GM19452 (cell line): Measurements from ENCODE around the gene PSEN2.
A peak's percentile ranks its signal among the peaks of the same experiment; 100 is the strongest.
"Not testable (repeated sequence)": the region's sequence is repeated elsewhere in the genome, so short reads cannot be mapped to it uniquely, and the experiment has no call there.

ENCODE experiments used
- ATAC-seq: cut with Tn5 transposase; IDR thresholded peaks from one replicate; pipeline ENCODE4 v1.9.1; 2021; ENCODE audit not compliant: unreplicated experiment

Gene PSEN2

GRCh38 chr1:226870401-226871279 is at the start of gene PSEN2:
TSS of gene PSEN2 (plus strand) at chr1:226870616. CDS start at chr1:226881908, 11,292 bp downstream.
- peak; percentile 94 for ATAC-seq

DNA sequence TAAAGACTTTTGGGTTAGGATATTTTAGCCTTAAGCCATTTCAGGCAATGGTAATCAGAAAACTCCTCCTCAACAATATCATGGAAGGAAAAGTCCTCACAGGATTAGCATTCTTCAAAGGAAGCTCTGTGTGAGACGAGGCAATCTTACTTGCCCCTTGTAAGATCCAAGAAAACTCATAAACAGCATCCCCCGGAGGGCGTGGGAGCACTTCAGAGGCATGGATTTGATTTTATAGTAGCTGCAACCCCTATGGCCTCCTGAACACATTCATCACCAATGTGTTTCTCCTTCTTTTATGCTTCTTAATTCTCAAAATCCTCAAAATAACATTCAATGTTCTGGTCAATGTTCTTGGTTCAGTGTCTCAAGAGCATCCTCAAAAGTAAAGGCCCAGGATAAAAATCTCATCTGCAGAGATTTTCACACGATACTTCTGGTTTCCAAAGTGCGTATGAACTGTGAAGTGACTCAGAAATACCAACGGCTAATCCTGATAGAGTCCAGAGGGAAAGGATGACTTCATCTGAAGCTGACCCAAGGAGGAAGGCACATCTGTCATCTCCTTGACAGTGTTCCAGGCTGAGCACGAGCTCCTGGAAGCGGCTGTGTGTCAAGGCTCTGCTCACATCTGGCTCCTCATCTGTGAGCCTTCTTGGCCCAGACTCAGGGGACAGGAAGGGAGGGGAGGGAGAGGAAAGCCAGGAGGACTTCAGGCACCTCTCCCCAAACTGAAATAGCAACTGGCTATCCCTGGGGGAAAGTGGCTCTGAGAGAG is 49.3 kb upstream of the PSEN2 start:
- no peak for ATAC-seq

DNA sequence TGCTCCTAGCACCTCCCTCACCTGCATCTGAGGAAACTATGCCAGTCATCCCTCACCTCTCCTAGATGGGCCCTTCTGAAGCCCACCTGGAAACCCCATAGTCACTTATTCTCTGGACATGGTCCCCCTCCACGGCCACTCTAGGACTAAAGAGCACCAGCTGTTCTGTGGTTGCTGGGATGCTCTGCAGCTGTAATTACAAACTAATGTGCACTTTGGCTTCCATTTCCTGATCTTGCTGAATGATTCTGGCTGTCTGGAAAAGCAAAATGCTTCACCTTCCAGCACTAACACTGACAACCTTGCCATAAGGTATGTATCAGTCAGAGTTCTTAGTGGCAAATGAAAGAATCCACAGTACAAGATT is 48.7 kb upstream of the PSEN2 start:
- ATAC-seq: no peak

DNA sequence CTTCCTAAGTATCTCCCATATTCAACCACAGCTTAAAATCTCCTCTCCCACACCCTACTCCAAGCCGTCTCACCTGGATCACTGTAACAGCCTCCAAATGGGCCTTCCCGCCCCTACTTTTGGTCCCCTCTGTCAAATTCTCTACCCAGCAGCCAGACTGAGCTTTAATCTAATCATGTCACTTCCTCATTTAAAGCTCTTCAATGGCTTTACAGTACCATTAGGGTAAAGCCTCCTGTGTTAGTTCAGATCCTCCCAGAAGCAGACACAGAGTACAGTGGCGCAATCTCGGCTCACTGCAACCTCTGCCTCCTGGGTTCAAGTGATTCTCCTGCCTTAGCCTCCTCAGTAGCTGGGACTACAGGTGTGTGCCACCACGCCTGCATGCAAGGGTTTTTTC is 46.8 kb upstream of the PSEN2 start:
- no peak for ATAC-seq

GRCh38 chr1:226825037-226825745 is 45.2 kb upstream of the PSEN2 start:
- no peak for ATAC-seq

- ATAC-seq: no peak
Observed at GRCh38 chr1:226825746-226826100, 44.7 kb upstream of the PSEN2 start.

GRCh38 chr1:226826479-226827261 is 43.7 kb upstream of the PSEN2 start:
- no peak for ATAC-seq

GRCh38 chr1:226827458-226827857 is 43.0 kb upstream of the PSEN2 start:
- ATAC-seq: peak; percentile 16

DNA sequence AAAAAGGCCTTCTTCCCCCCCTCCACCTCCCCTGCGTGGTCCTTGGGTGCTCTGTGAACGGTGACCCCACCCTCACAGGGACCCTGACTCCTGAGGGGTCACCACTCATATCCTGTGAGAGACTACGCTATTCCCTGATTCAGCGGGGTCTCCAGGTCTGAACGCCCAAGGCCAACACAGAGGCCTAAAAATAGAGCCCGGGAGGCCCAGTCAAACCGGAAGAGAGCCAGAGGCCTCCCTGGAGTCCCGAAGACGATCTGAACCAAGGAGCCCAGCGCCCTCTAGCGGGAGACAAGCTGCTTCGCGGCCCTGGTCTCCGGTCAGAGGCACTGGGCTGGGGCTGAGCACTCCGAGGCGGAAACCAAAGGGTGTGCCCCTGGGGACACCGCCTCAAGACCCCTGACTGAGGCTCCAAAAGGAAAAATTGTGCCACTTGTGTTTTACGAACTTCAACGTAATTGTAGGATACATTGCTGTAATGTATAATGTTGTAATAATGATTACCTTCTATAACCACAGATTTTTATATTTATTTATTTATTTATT is 42.4 kb upstream of the PSEN2 start:
- ATAC-seq: peak; percentile 94

DNA sequence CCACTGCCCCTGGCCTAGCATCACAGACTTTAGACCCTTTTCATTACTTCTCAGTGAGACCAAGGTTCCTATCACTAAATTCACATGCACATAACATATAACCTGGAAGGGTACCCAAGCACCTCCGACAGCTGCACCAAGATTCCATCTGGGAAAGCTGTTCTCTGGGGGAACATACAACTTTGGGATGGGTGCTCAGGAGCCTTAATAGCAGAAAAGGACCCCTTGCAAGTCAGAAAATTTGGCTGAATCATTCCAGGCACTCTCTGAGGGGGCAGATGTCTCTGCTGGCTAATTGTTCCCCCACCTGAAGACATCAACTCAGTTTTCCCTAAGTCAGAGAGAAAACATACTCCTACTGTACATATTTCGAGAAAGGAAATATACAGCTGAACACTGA is 41.3 kb upstream of the PSEN2 start:
- no peak for ATAC-seq

DNA sequence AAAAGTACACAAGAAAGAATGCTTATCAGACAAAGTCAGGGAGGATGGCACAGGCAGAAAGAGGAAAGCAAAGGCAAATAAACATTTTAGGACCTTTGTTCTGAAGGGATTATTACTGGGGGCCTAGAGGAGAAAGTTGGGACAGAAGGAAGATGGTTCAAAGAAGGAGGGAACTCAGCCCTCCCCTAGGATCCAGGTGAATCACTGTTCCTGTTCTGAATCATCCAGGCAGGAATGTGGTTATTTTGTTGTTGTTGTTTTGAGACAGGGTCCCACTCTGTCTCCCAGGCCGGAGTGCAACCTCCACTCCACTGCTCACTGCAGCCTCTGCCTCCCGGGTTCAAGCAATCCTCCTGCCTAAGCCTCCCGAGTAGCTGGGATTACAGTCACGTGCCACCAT is 38.5 kb upstream of the PSEN2 start:
- no peak for ATAC-seq

DNA sequence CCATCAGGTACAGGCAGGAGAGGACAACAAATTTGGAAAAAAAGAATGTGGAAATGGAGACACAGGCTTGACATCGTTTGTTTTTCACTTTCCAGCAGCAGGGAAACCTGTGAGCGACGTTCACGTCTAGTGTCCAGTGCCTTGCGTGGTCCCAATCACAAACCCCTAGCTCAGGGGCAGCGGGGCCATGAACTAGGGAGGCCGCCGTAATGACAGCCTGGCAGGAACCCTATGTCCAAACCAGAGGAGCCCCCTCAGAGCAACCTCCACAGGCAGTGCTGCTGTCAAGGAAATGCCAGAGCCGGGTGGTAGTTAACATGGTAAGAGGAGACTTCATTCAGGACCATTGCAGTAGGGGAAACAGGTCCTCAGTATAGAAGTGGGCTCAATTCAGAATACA is 37.8 kb upstream of the PSEN2 start:
- no peak for ATAC-seq

- not testable (repeated sequence) for ATAC-seq
Observed at GRCh38 chr1:226834179-226834578, 36.2 kb upstream of the PSEN2 start.

GRCh38 chr1:226835396-226835795 is 35.0 kb upstream of the PSEN2 start:
- not testable (repeated sequence) for ATAC-seq

- not testable (repeated sequence) for ATAC-seq
Observed at GRCh38 chr1:226837966-226838365, 32.5 kb upstream of the PSEN2 start.

DNA sequence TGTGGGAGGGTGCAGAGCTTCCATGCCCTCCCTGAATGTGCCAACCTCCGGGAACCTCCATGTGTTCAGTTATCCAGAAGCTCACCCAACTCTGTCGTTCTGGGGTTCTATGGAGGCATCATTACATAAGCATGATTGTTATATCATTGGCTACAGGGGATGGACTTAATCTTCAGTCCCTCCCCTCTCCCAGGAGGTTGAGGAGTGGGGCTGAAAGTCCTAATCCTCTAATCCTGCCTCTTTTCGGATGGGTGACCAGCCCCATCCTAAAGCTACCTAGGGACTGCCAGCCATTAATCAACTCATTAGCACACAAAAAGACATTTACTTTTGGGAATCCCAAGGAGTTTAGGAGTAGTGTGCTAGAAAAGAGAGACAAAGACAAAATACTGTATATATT is 32.0 kb upstream of the PSEN2 start:
- ATAC-seq: no peak

DNA sequence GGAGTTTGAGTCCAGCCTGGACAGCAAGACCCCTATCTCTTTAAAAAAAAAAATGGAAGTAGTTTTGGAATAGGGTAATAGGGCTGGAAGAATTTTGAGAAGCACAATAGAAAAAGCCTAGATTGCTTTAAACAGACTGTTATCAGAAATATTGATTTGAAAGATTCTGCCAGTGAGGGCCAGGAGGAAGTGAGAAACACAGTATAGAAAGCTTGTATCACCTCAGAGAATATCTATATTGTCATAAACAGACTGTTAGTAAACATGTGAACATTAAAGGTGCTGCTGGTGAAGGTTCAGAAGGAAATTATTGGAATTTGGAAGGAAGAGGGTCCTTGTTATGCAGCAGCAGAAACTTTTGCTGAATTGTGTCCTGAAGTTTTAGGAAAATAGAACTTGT is 24.8 kb upstream of the PSEN2 start:
- no peak for ATAC-seq

GRCh38 chr1:226846786-226847185 is 23.6 kb upstream of the PSEN2 start:
- no peak for ATAC-seq

DNA sequence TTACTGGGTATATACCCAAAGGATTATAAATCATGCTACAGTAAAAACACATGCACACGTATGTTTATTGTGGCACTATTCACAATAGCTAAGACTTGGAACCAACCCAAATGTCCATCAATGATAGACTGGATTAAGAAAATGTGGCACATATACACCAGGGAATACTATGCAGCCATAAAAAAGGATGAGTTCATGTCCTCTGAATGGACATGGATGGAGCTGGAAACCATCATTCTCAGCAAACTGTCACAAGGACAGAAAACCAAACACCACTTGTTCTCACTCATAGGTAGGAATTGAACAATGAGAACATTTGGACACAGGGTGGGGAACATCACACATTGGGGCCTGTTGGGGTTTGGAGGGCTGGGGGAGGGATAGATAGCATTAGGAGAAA is 15.9 kb upstream of the PSEN2 start:
- not testable (repeated sequence) for ATAC-seq

DNA sequence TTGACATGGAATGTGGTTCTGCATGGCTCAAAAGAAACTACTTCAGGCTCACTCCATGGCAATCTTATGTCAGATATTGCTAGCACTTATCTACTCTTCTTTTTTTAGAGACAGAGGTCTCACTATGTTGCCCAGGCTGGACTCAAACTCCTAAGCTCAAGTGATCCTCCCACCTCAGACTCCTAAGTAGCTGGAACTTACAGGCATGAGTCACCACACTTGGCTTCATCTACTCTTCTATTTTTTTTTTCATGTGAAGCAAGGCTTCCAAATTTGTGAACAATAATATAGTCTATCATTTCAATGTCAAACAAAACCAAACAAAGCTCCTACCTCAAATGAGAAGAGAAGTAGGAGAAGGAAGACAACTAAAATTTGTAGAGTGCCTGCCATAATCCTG is 7.5 kb upstream of the PSEN2 start:
- ATAC-seq: no peak

DNA sequence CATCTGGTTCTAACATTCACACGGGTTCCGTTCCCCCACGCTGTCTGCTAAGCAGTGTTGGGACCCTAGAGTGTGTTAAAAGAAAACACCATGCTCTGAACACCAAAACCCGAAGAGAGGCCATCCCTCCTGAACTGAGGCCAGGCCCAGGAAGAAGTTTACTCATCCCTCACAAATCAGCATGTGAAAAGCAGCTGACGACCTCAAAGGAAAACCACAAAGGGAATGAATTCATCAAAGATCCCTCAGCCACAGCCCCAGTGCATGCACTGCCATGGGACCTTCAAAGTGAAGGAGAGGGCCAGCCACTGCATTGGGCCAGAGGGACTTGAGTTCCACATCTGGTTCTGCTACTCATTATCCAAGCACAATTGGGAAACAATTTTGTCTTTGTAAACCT is 7.0 kb upstream of the PSEN2 start:
- ATAC-seq: no peak
